ENCODE results near the gene TOM1L1. TPM values are rescaled to one million over a fixed set of nuclear protein-coding genes. Genes with fewer than 3 reads are reported as not detected.
"Not testable (repeated sequence)": the region's sequence is repeated elsewhere in the genome, so short reads cannot be mapped to it uniquely, and the experiment has no call there.

TOM1L1 gene
- total RNA-seq, 1 experiment from 2014 or later = 48.1 TPM

GRCh38 chr17:54870671-54871175 lies 29.9 kb upstream of the TOM1L1 start:
- Histone ChIP-seq H3K9ac (ENCODE audit: low read length) (no peak overlapping the region), H3K9me3 (ENCODE audit: low read length) (no peaks in the 10 kb centered on the region), H3K4me1 (ENCODE audit: insufficient read depth, low read length) (no peaks in the 10 kb centered on the region), H3K27me3 (ENCODE audit: low read length) (peaks cover 18% of the 10 kb centered on the region; the same call in 1 of the 2 replicates), H3K9me2 (replicated peaks; ENCODE audit: low read length) (no peaks in the 10 kb centered on the region), H3K27ac (ENCODE audit: low read length) (no peak overlapping the region), H3K79me2 (ENCODE audit: low read length) (no peaks in the 10 kb centered on the region), H4K20me1 (ENCODE audit: low read length) (no peaks in the 10 kb centered on the region), H3K36me3 (ENCODE audit: low read depth, low read length) (no peaks in the 10 kb centered on the region), H2AFZ (ENCODE audit: low read length) (no peak overlapping the region), H3K4me2 (ENCODE audit: low read length) (no peak overlapping the region), H3F3A (ENCODE audit: low read length, unreplicated experiment) (no peaks in the 10 kb centered on the region), H3K4me3 (ENCODE audit: low read length) (no peak overlapping the region)
- intact Hi-C loops (cut with micrococcal nuclease) = no loop called here
- POLR2A ChIA-PET (ENCODE audit: unreplicated experiment) = no interaction called here
- no peak for TF ChIP-seq CTCF (conservative IDR thresholded peaks at IDR 0.05; ENCODE audit: low read depth, low read length)
- no peak for TF ChIP-seq EZH2 (IDR thresholded peaks at IDR 0.05; ENCODE audit: low read length, unreplicated experiment)
- TF ChIP-seq EZH2phosphoT487 (IDR thresholded peaks at IDR 0.05; ENCODE audit: borderline replicate concordance, low read length) = no peak
- BruUV-seq (replicated peaks) = no TSS peak
- no peak for DNase-seq
- ATAC-seq = no peak
- CTCF ChIA-PET = no interaction called here

GRCh38 chr17:54875906-54876305 lies 24.7 kb upstream of the TOM1L1 start:
- ATAC-seq; H3K9ac ChIP-seq (ENCODE audit: low read length); POLR2A ChIA-PET (ENCODE audit: unreplicated experiment); H3K27ac ChIP-seq (ENCODE audit: low read length); H3K4me1 ChIP-seq (ENCODE audit: insufficient read depth, low read length); H3F3A ChIP-seq (ENCODE audit: low read length, unreplicated experiment); CTCF ChIA-PET; H3K9me3 ChIP-seq (ENCODE audit: low read length); H3K4me3 ChIP-seq (ENCODE audit: low read length); H4K20me1 ChIP-seq (ENCODE audit: low read length); BruUV-seq (replicated peaks); H3K27me3 ChIP-seq (ENCODE audit: low read length); H3K9me2 ChIP-seq (replicated peaks; ENCODE audit: low read length); DNase-seq; H2AFZ ChIP-seq (ENCODE audit: low read length); H3K79me2 ChIP-seq (ENCODE audit: low read length); H3K36me3 ChIP-seq (ENCODE audit: low read depth, low read length); intact Hi-C loops (cut with micrococcal nuclease); H3K4me2 ChIP-seq (ENCODE audit: low read length): not testable (repeated sequence)

GRCh38 chr17:54876656-54877195 lies 23.9 kb upstream of the TOM1L1 start:
- POLR2A ChIA-PET (ENCODE audit: unreplicated experiment) = no interaction called here
- no peak overlapping the region for H3K9ac ChIP-seq (ENCODE audit: low read length)
- H2AFZ ChIP-seq (ENCODE audit: low read length) = no peak overlapping the region
- CTCF ChIA-PET = no interaction called here
- H3K4me2 ChIP-seq (ENCODE audit: low read length) = no peak overlapping the region
- no peaks in the 10 kb centered on the region for H3K4me1 ChIP-seq (ENCODE audit: insufficient read depth, low read length)
- ATAC-seq = no peak
- H3K36me3 ChIP-seq (ENCODE audit: low read depth, low read length) = no peaks in the 10 kb centered on the region
- H3K27ac ChIP-seq (ENCODE audit: low read length) = no peak overlapping the region
- peaks cover 5% of the 10 kb centered on the region; the same call in 1 of the 2 replicates for H3K27me3 ChIP-seq (ENCODE audit: low read length)
- no peak for DNase-seq
- no peak for TF ChIP-seq CTCF (conservative IDR thresholded peaks at IDR 0.05; ENCODE audit: low read depth, low read length)
- no peak for TF ChIP-seq EZH2 (IDR thresholded peaks at IDR 0.05; ENCODE audit: low read length, unreplicated experiment)
- no peak for TF ChIP-seq EZH2phosphoT487 (IDR thresholded peaks at IDR 0.05; ENCODE audit: borderline replicate concordance, low read length)
- no TSS peak for BruUV-seq (replicated peaks)
- no peaks in the 10 kb centered on the region for H3F3A ChIP-seq (ENCODE audit: low read length, unreplicated experiment)
- no peaks in the 10 kb centered on the region for H3K79me2 ChIP-seq (ENCODE audit: low read length)
- H3K9me3 ChIP-seq (ENCODE audit: low read length) = no peaks in the 10 kb centered on the region
- no peak overlapping the region for H3K4me3 ChIP-seq (ENCODE audit: low read length)
- no peaks in the 10 kb centered on the region for H4K20me1 ChIP-seq (ENCODE audit: low read length)
- intact Hi-C loops (cut with micrococcal nuclease) = no loop called here
- H3K9me2 ChIP-seq (replicated peaks; ENCODE audit: low read length) = no peaks in the 10 kb centered on the region

Data from PC-3 (cell line).